Activated naive CD4-positive, alpha-beta T cell treated with anti-CD3 and anti-CD28 coated beads, Interleukin-2, amount 10 ng/mL, durations not matched to agents 7 days and 5 days (primary cell): ENCODE measurements around the gene LIPN.

Source experiments
- CTCF ChIA-PET: fragments of 350-600 bp; sonication (Branson Sonifier 250); formaldehyde crosslinking; loops from one replicate; lab custom pipeline; 2021; ENCODE audit warnings: antibody characterized with exemption; lab: Charles Lee
- DNase-seq: peaks from one replicate; pipeline ENCODE4 v3.0.0-alpha.2; 2020
- H3K27ac Mint-ChIP-seq: one replicate; pipeline ENCODE4 v1.8.0; 2021; ENCODE audit warnings: mild to moderate bottlenecking, moderate library complexity, mixed read lengths
- H3K27me3 Mint-ChIP-seq: one replicate; pipeline ENCODE4 v1.8.0; 2021; ENCODE audit warnings: mild to moderate bottlenecking, mixed read lengths
- H3K36me3 Mint-ChIP-seq: one replicate; pipeline ENCODE4 v1.8.0; 2021; ENCODE audit warnings: mixed read lengths
- H3K4me1 Mint-ChIP-seq: one replicate; pipeline ENCODE4 v1.8.0; 2021; ENCODE audit warnings: mixed read lengths
- H3K4me3 Mint-ChIP-seq: one replicate; pipeline ENCODE4 v1.8.0; 2021; ENCODE audit warnings: mild to moderate bottlenecking, moderate library complexity, mixed read lengths
- H3K9me3 Mint-ChIP-seq: one replicate; pipeline ENCODE4 v1.8.0; 2021; ENCODE audit warnings: mixed read lengths

The LIPN gene

DNA sequence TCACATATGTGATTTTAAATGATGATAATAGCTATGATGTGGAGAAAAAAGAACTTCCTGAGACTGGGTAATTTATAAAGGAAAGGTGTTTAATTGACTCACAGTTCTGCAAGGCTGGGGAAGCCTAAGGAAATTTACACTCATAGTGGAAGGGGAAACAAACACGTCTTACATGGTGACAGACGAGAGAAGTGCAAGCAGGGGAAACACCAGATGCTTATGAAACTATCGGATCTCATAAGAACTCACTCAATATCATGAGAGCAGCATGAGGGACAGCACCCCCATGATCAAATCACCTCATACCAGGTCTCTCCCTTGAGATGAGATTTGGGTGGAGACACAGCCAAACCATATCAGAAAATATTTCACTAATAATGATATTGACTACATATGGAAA lies 4.1 kb upstream of the LIPN start:
- no peaks in the 10 kb centered on the region for H3K36me3 Mint-ChIP-seq
- no peak overlapping the region for H3K4me3 Mint-ChIP-seq
- H3K27ac Mint-ChIP-seq: no peak overlapping the region
- H3K27me3 Mint-ChIP-seq: peaks cover 16% of the 10 kb centered on the region
- no peaks in the 10 kb centered on the region for H3K9me3 Mint-ChIP-seq
- no peak for DNase-seq
- peaks cover 9% of the 10 kb centered on the region for H3K4me1 Mint-ChIP-seq
- CTCF ChIA-PET: interaction anchor here (1.1 kb wide), 1 partner anchor 177 kb away, joined by 3 read pairs; no protein-coding TSS in a partner anchor

DNA sequence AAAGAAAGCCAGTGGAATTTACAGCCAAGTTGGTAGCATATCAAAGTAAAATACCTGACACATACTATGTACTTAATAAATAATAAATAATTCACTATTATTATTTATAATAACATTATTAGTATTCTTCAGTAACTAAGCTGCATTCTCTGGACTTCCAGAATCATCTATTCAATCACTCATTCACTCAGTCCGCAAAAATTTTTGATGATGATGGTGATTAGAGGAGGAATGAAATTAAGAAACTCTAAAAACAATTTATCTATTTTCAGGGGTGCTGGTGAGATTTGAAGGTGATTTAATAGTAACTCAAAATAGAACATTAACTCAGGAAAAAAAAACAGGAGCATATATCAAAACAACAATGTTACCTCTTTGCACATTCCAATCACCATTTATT lies 3.2 kb upstream of the LIPN start:
- CTCF ChIA-PET: no interaction called here
- H3K36me3 Mint-ChIP-seq: no peaks in the 10 kb centered on the region
- H3K27me3 Mint-ChIP-seq: peaks cover 16% of the 10 kb centered on the region
- peaks cover 9% of the 10 kb centered on the region for H3K4me1 Mint-ChIP-seq
- no peak for DNase-seq
- H3K27ac Mint-ChIP-seq: no peak overlapping the region
- H3K4me3 Mint-ChIP-seq: no peak overlapping the region
- H3K9me3 Mint-ChIP-seq: no peaks in the 10 kb centered on the region

DNA sequence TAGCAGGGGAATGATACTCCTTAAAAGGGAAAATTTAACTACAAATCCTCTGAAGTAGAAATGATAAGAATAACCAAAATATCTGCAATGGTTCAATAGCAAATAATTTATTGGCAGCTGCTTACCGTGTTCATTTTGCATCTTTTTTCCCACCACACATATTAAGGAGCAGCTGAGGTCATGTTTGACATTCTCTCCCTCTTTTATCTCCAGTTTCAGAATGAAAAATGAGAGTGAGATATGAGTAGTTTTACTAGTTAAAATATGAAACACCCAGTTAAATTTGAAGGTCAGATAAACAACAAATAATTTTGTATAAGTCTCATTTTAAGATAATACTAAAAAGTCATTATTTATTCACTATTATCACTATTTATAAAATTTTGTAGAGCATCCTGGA lies 3.1 kb downstream of the LIPN start:
- Mint-ChIP-seq H3K9me3 (no peaks in the 10 kb centered on the region), H3K27me3 (peaks cover 10% of the 10 kb centered on the region), H3K36me3 (no peaks in the 10 kb centered on the region), H3K27ac (no peak overlapping the region), H3K4me3 (no peak overlapping the region), H3K4me1 (peaks cover 5% of the 10 kb centered on the region)
- no peak for DNase-seq
- CTCF ChIA-PET: no interaction called here

DNA sequence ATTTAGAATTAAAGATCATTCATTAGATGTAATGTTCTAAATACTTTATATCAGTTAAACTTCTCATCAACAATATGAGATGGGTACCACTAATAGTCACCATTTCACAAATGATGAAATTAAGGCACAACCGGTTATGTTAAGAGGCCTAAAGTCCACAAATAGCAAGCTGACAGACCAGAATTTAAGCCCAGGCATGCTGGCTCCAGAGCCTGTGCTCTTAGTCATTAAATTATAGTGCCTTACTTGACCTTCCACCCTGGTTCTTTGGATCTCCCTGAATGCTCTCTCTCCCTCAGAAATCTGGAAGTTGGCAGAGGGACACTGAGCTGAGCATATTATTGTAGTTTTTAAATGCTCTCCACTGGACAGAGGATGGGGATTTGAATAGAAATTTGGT lies 3.6 kb downstream of the LIPN start:
- CTCF ChIA-PET: no interaction called here
- peaks cover 5% of the 10 kb centered on the region for H3K4me1 Mint-ChIP-seq

DNA sequence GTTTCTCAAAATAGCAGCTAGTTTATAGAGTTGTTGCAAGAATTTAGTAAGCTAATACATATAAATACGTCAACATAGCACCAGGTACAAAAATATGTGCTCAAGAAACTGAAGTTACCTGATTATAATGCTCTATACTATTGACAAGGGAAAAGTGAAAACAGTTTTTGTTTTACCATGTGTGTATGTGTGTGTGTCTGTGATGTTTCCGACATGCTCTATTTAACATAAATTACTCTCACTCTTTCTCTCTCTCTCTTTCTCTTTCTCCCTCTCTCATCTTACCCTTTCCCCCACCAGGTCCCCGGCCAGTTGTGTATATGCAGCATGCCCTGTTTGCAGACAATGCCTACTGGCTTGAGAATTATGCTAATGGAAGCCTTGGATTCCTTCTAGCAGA lies 4.3 kb downstream of the LIPN start:
- no peak overlapping the region for H3K4me3 Mint-ChIP-seq
- CTCF ChIA-PET: no interaction called here
- H3K36me3 Mint-ChIP-seq: no peaks in the 10 kb centered on the region
- no peaks in the 10 kb centered on the region for H3K9me3 Mint-ChIP-seq
- peaks cover 13% of the 10 kb centered on the region for H3K27me3 Mint-ChIP-seq
- no peak for DNase-seq
- H3K27ac Mint-ChIP-seq: no peak overlapping the region
- peaks cover 5% of the 10 kb centered on the region for H3K4me1 Mint-ChIP-seq

More for the DNA sequence above, 3.6 kb downstream of the LIPN start:
- no peak for DNase-seq
- H3K27ac Mint-ChIP-seq: no peak overlapping the region
- no peak overlapping the region for H3K4me3 Mint-ChIP-seq
- H3K36me3 Mint-ChIP-seq: no peaks in the 10 kb centered on the region
- no peaks in the 10 kb centered on the region for H3K9me3 Mint-ChIP-seq
- H3K27me3 Mint-ChIP-seq: peaks cover 13% of the 10 kb centered on the region

DNA sequence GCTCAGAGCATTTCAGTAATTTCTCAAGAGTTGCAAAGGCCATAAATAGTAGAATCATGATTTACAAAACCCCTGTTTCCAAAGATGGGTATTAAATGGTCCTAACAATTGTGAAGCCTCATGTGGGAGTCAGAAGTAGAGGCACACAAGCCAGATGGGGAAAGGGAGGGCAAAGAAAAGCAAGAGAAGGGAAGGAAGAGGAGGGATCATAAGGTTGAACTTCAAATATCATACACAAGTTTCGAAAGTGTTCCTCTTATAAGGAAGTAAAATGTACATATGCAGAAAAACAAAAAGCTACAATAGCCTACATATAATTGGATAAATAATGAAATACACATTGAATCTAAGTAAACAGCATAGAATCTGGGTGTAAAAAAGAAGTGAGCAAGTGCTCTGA lies 6.0 kb downstream of the LIPN start:
- DNase-seq: no peak
- no peak overlapping the region for H3K27ac Mint-ChIP-seq
- no peaks in the 10 kb centered on the region for H3K4me1 Mint-ChIP-seq
- H3K4me3 Mint-ChIP-seq: no peak overlapping the region
- H3K27me3 Mint-ChIP-seq: peaks cover 8% of the 10 kb centered on the region
- CTCF ChIA-PET: no interaction called here
- no peaks in the 10 kb centered on the region for H3K36me3 Mint-ChIP-seq
- no peaks in the 10 kb centered on the region for H3K9me3 Mint-ChIP-seq

DNA sequence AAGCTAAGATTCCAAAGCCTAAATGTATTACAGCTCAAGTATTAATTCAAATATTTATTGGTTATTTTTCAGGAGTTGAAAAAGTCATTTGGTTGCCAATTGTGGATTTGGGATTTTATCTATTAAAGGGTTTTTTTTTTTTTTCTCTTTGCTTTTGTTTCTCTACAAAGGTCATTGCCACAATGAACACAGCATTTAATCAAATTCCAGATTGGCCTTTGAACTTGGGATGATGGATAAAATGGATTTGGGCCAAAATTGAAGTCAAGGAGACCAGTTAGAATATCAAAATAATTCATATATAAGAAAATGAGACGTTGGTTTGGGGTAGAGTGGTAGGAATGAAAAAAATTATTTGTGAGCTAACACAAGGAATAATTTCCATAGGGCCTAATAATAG lies 9.6 kb downstream of the LIPN start:
- peaks cover 8% of the 10 kb centered on the region for H3K27me3 Mint-ChIP-seq
- H3K4me1 Mint-ChIP-seq: no peaks in the 10 kb centered on the region
- no peaks in the 10 kb centered on the region for H3K36me3 Mint-ChIP-seq
- CTCF ChIA-PET: no interaction called here
- H3K9me3 Mint-ChIP-seq: no peaks in the 10 kb centered on the region
- no peak overlapping the region for H3K27ac Mint-ChIP-seq
- no peak for DNase-seq
- no peak overlapping the region for H3K4me3 Mint-ChIP-seq

DNA sequence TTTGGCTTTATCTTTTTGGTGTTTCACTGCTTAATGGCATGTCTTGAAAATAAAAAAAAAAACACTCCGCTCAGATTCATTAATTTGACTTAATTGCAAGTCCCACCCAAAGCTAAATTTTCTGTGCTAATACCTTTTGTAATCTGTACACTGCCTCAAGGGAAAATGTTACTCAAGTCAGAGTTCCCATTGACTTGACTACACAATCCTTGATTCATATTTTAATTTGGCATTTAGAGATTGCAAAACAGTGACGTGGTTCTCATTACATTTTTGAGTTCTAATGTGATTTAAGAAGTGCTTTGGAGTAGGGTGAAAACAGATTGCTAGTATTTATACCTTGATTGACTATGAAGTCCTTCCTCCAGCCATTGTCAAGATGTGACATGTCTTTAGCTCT lies 21.4 kb downstream of the LIPN start:
- Mint-ChIP-seq H3K9me3 (no peaks in the 10 kb centered on the region), H3K36me3 (no peaks in the 10 kb centered on the region), H3K27ac (no peak overlapping the region), H3K27me3 (peaks cover 4% of the 10 kb centered on the region), H3K4me1 (no peaks in the 10 kb centered on the region), H3K4me3 (no peak overlapping the region)
- no peak for DNase-seq
- CTCF ChIA-PET: no interaction called here

DNA sequence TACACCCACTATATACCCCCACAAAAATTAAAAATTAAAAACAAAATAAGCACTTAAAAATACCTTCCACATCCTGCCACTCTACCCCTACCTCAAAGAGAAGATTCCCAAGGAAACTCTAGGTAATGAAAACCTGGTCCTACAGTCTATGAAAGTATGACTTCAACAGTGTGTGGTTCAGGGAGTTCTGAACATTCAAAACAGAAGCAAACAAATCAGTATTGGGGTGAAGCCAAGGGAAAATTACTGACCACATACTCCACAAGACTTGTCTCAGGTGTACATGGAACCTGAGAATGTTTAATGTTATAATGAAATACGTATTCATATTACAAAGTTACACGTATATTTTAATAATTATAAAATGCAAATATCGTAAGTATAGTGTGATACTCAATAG lies 22.4 kb downstream of the LIPN start:
- Mint-ChIP-seq H3K9me3 (no peaks in the 10 kb centered on the region), H3K4me1 (no peaks in the 10 kb centered on the region), H3K27me3 (no peaks in the 10 kb centered on the region), H3K27ac (no peak overlapping the region), H3K36me3 (no peaks in the 10 kb centered on the region), H3K4me3 (no peak overlapping the region)
- CTCF ChIA-PET: no interaction called here
- no peak for DNase-seq

DNA sequence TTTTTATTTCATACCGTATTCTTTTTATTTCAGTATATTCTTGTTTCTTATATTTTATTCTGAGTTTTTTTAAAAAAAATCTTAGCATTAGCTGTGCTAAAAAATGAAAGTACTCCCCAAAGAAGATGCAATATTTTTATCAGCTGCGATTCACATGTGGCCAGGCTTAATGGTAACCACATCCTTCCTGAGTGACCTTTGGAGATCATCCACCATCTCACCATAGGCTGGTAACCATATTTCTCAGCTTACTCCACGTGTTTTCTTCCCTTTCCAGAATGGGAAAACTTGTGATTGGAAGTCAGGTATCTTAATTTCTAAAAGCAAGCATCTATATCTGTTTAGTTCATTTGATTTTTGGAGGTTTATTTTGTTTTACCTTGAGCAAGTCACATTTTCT lies 23.9 kb downstream of the LIPN start:
- no peaks in the 10 kb centered on the region for H3K36me3 Mint-ChIP-seq
- H3K4me3 Mint-ChIP-seq: no peak overlapping the region
- H3K27me3 Mint-ChIP-seq: peaks cover 4% of the 10 kb centered on the region
- DNase-seq: no peak
- H3K27ac Mint-ChIP-seq: no peak overlapping the region
- CTCF ChIA-PET: no interaction called here
- no peaks in the 10 kb centered on the region for H3K4me1 Mint-ChIP-seq
- H3K9me3 Mint-ChIP-seq: no peaks in the 10 kb centered on the region

DNA sequence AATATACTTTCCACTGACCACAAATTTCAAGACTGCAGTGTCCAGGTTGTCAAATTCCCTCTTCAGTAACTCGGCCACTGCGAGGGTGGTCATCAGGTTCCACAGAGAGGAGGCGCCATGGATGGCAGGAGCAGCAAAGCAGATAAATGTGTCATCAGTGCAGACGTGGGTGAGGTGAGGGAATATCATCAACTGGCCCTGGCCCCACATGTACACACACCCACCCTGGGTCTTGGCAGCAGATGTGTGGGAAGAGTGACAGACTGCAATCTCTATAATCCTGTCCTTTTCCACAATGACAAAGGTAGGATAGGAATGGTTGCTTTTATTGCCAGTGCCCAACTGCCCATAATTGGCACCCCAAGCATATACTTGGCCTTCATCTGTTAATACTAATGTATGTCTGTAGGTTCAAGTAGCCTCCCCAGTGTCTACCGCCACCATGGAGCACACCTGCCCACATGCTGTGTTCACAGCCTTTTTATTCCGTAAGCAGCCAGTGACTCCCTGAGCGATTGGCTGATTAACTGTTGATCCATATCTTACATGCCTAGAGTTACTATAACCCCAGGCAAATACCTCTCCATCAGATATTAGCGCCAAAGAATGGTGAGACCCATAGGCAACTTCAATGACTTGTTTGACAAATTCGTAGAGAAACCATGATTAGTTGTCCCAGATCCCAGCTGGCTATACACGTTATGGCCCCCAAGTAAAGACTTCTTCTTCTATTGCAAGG lies 26.4 kb downstream of the LIPN start:
- Mint-ChIP-seq H3K36me3 (no peaks in the 10 kb centered on the region), H3K4me1 (no peaks in the 10 kb centered on the region), H3K4me3 (no peak overlapping the region), H3K9me3 (no peaks in the 10 kb centered on the region), H3K27me3 (peaks cover 8% of the 10 kb centered on the region), H3K27ac (no peak overlapping the region)
- no peak for DNase-seq
- CTCF ChIA-PET: no interaction called here

DNA sequence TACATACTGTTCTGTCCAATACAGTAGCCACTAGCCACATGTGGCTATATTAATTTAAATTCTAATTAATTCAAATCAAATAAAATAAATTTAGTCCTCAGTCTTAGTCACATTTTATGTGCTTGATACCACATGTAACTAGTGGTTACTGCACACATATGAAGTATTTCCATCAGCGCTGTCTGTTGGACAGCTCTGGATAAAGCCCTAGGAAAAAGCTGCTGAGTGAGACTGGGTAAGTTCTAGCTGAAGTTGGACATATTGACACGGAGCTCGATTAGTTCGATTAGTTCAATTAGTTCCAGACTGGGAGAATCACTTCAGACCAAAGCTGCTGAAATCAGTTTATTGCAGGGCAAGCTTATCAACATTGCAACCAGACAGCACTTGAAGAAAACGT lies 27.6 kb downstream of the LIPN start:
- H3K27me3 Mint-ChIP-seq: peaks cover 9% of the 10 kb centered on the region

DNA sequence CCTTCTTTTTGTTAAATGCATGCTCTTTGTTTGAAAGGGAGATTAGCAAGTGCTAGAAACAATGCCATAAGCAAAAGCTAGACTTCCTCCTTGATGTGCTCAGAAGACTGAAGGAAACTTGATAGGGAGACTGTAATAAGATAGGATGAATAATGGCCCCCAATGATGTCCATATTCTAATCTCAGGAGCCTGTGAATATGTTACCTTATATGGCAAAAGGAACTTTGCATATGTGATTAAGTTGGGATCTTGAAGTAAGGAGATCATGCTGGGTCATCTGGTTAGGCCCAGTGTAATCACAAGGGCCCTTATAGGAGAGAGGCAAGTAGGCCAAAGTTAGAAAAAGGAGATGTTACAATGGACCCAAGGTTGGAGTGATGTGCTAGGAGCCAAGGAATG lies 29.1 kb downstream of the LIPN start:
- DNase-seq: no peak
- CTCF ChIA-PET: interaction anchor here (0.9 to 1.2 kb wide), 2 partner anchors 21 to 61 kb away, joined by 3 read pairs; no protein-coding TSS in a partner anchor
- Mint-ChIP-seq H3K36me3 (no peaks in the 10 kb centered on the region), H3K9me3 (no peaks in the 10 kb centered on the region), H3K27ac (no peak overlapping the region), H3K27me3 (peaks cover 14% of the 10 kb centered on the region), H3K4me3 (no peak overlapping the region), H3K4me1 (peaks cover 12% of the 10 kb centered on the region)

More for the DNA sequence above, 27.6 kb downstream of the LIPN start:
- Mint-ChIP-seq H3K9me3 (no peaks in the 10 kb centered on the region), H3K27ac (no peak overlapping the region), H3K4me3 (no peak overlapping the region), H3K4me1 (no peaks in the 10 kb centered on the region), H3K36me3 (no peaks in the 10 kb centered on the region)
- DNase-seq: no peak
- CTCF ChIA-PET: interaction anchor here (1.4 kb wide), 1 partner anchor 22 kb away, joined by 3 read pairs; no protein-coding TSS in a partner anchor

DNA sequence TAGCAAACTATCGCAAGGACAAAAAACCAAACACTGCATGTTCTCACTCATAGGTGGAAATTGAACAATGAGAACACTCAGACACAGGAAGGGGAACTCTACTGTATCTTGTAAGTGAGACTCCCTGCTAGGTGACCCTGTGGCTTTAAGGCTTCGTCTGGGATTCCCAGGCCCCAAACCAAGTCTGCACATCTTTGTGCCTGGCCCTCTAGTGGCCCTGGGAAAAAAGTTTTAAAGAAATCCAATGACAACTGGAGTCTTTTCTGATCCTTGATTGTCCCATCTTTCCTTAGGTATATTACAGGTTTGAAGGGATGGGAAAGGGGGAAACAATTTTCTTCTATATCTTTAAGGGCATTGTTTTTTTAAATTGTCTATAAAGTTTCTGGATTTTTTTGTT lies 32.1 kb downstream of the LIPN start:
- CTCF ChIA-PET: interaction anchor here (1.0 to 2.0 kb wide), 3 partner anchors 11 to 135 kb away, joined by 3 to 5 read pairs (median 4); partner anchors contain the start of gene LIPM
- no peaks in the 10 kb centered on the region for H3K9me3 Mint-ChIP-seq
- H3K27me3 Mint-ChIP-seq: peaks cover 22% of the 10 kb centered on the region
- H3K27ac Mint-ChIP-seq: no peak overlapping the region
- no peak overlapping the region for H3K4me3 Mint-ChIP-seq
- H3K36me3 Mint-ChIP-seq: no peaks in the 10 kb centered on the region
- peaks cover 19% of the 10 kb centered on the region for H3K4me1 Mint-ChIP-seq
- DNase-seq: no peak

DNA sequence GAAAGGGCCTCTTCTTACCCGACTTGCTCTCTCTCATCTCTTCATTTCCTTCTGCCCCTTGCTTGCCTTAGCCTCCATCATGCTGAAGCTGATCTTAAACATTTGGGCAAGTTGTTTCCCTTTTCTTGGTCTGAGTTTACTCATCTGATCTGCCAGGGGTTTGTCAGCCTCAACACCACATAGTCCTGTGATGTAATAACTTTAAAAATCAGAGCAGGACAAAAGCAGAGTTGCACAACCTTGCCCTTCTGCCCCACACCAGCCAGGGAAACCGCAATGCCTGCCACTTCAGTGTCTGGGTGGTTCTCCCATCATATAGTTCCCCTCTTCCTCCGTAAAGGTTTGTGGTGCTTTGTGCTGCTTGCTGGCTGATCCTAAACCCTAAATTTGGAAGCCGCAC lies 32.8 kb downstream of the LIPN start:
- no peak overlapping the region for H3K4me3 Mint-ChIP-seq
- CTCF ChIA-PET: interaction anchor here (0.5 to 2.0 kb wide), 3 partner anchors 10 to 289 kb away, joined by 3 to 5 read pairs (median 4); partner anchors contain the start of gene LIPM
- peaks cover 24% of the 10 kb centered on the region for H3K27me3 Mint-ChIP-seq
- no peaks in the 10 kb centered on the region for H3K9me3 Mint-ChIP-seq
- peaks cover 19% of the 10 kb centered on the region for H3K4me1 Mint-ChIP-seq
- H3K27ac Mint-ChIP-seq: no peak overlapping the region
- no peaks in the 10 kb centered on the region for H3K36me3 Mint-ChIP-seq
- DNase-seq: no peak
